Keratinocyte (primary cell): ENCODE measurements around the gene MIER2. TPM values are rescaled to one million over a fixed set of nuclear protein-coding genes. Genes with fewer than 3 reads are reported as not detected.
"Not testable (repeated sequence)": the region's sequence is repeated elsewhere in the genome, so short reads cannot be mapped to it uniquely, and the experiment has no call there.

Experiments used
- DNase-seq: peaks from one replicate; pipeline ENCODE4 v3.0.0-alpha.2; 2011; ENCODE audit warnings: low read depth, missing footprints, low spot score
- FAIRE-seq: peaks from 2 replicates; lab custom pipeline; 2011; peaks lifted over from hg19 to GRCh38; lab: Jason Lieb, UNC
- H2AFZ ChIP-seq: 2 replicates; pipeline ENCODE4 v1.6.0; 2012; ENCODE audit warnings: low read length, control low read depth, inconsistent platforms; ENCODE audit not compliant: control insufficient read depth
- H3K27ac ChIP-seq: 2 replicates; pipeline ENCODE4 v1.5.1; 2011; ENCODE audit warnings: low read length; ENCODE audit not compliant: control insufficient read depth, insufficient read depth
- H3K27me3 ChIP-seq: 3 replicates; pipeline ENCODE4 v1.6.0; 2011; ENCODE audit warnings: low read length; ENCODE audit not compliant: control insufficient read depth, insufficient read depth; ENCODE audit errors: extremely low read depth
- H3K36me3 ChIP-seq, 2 experiments: 2 replicates in 1 of 2; 3 replicates in 1 of 2; pipeline ENCODE4 v1.5.1; 2011; ENCODE audit warnings: low read length in 2 of 2, mild to moderate bottlenecking in 1 of 2; ENCODE audit not compliant: control insufficient read depth in 2 of 2, insufficient read depth in 2 of 2; ENCODE audit errors: extremely low read depth in 1 of 2
- H3K4me1 ChIP-seq: 3 replicates; pipeline ENCODE4 v1.5.1; 2011; ENCODE audit warnings: low read length; ENCODE audit not compliant: control insufficient read depth, insufficient read depth; ENCODE audit errors: extremely low read depth
- H3K4me2 ChIP-seq: 3 replicates; pipeline ENCODE4 v1.6.0; 2011; ENCODE audit warnings: low read depth, low read length; ENCODE audit not compliant: control insufficient read depth, insufficient read depth; ENCODE audit errors: extremely low read depth
- H3K4me3 ChIP-seq, 3 experiments: fragments of 200-600 bp in 1 of 3; sonication (generic) in 1 of 3; 2 replicates in 2 of 3; 3 replicates in 1 of 3; pipeline ENCODE4 v1.5.1; 2011 to 2016; ENCODE audit warnings: low read length in 3 of 3, mild to moderate bottlenecking in 3 of 3, control low read depth in 2 of 3, inconsistent platforms in 1 of 3, low read depth in 1 of 3, mixed read lengths in 1 of 3, mixed run types in 1 of 3, moderate library complexity in 1 of 3; ENCODE audit not compliant: control insufficient read depth in 2 of 3, insufficient read depth in 2 of 3; ENCODE audit errors: extremely low read depth in 1 of 3
- H3K79me2 ChIP-seq: 2 replicates; pipeline ENCODE4 v1.6.0; 2012; ENCODE audit warnings: low read length; ENCODE audit not compliant: control insufficient read depth, insufficient read depth
- H3K9ac ChIP-seq: 3 replicates; pipeline ENCODE4 v1.6.0; 2011; ENCODE audit warnings: low read length; ENCODE audit not compliant: control insufficient read depth, insufficient read depth; ENCODE audit errors: extremely low read depth
- H3K9me1 ChIP-seq: 3 replicates; pipeline ENCODE4 v1.6.0; 2011; ENCODE audit warnings: low read length; ENCODE audit not compliant: control insufficient read depth, insufficient read depth; ENCODE audit errors: extremely low read depth
- H3K9me3 ChIP-seq: 2 replicates; pipeline ENCODE4 v1.5.1; 2012; ENCODE audit warnings: low read depth, low read length; ENCODE audit not compliant: control insufficient read depth
- H4K20me1 ChIP-seq: 3 replicates; pipeline ENCODE4 v1.6.0; 2011; ENCODE audit warnings: low read length; ENCODE audit not compliant: control insufficient read depth, insufficient read depth; ENCODE audit errors: extremely low read depth
- EZH2 ChIP-seq: IDR thresholded peaks from one replicate; pipeline ENCODE4 v1.6.1; 2012; ENCODE audit warnings: inconsistent platforms, mild to moderate bottlenecking, low read length, moderate library complexity
- dilution Hi-C: fragments of 300-500 bp; cut with MboI; formaldehyde crosslinking; loops from one replicate; pipeline ENCODE4 v1.7.0; 2020; ENCODE audit warnings: low sequenced_read_pairs; ENCODE audit not compliant: extremely low pct_ligation_motif_present
- polyA plus RNA-seq, 5 experiments: library from polyadenylated mRNA; depleted of rRNA in 3 of 5; stranded (reverse) in 3 of 5; stranded (forward) in 1 of 5; unstranded in 1 of 5; fragments of >200 nt; gene quantifications; 1 replicate in 1 of 5; 2 replicates in 3 of 5; 3 replicates in 1 of 5; pipeline versions ENCODE4 v1.2.1 to v1.2.3, GENCODE V29; 2011 to 2012; ENCODE audit warnings: missing spikeins in 2 of 5, low read depth in 1 of 5, low replicate concordance in 1 of 5
- TF ChIP-seq, protein P1 (sequence below), 3 experiments: IDR thresholded peaks in 1 of 3; conservative IDR thresholded peaks in 1 of 3; optimal IDR thresholded peaks in 1 of 3; 2 replicates in 2 of 3; 3 replicates in 1 of 3; pipeline versions ENCODE3 to v1.5.1; 2011; ENCODE audit warnings: low read length in 3 of 3, mild to moderate bottlenecking in 3 of 3, moderate library complexity in 2 of 3, control low read depth in 1 of 3, inconsistent platforms in 1 of 3; ENCODE audit not compliant: insufficient read depth in 2 of 3; ENCODE audit errors: extremely low read depth in 1 of 3

Gene MIER2
- polyA plus RNA-seq, 1 donor (not counting 4 experiments of a cell fraction or from before 2014, with no cell fraction given), result 16.3 TPM

DNA sequence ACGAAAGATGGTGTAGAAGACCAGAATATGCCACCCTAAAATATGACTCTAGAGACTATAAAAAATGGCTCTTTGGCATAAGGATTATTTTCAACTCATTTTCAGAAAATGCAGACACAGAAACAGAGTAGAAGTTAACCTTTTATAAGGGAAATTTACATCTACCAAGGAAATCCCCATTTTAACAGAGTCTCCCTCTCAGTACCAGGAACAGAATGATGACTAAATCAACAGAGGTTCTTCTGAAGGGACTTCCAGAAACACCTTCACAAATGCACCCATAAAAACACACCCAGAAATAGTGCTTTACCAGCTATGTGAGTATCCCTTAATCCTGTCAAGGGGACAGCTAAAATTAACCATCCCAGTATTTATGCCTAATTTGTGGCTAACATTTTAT, 82.5 kb downstream of the MIER2 start:
- dilution Hi-C loops, result no loop called here
- TF ChIP-seq EZH2, result no peak
- TF ChIP-seq, protein P1, sequence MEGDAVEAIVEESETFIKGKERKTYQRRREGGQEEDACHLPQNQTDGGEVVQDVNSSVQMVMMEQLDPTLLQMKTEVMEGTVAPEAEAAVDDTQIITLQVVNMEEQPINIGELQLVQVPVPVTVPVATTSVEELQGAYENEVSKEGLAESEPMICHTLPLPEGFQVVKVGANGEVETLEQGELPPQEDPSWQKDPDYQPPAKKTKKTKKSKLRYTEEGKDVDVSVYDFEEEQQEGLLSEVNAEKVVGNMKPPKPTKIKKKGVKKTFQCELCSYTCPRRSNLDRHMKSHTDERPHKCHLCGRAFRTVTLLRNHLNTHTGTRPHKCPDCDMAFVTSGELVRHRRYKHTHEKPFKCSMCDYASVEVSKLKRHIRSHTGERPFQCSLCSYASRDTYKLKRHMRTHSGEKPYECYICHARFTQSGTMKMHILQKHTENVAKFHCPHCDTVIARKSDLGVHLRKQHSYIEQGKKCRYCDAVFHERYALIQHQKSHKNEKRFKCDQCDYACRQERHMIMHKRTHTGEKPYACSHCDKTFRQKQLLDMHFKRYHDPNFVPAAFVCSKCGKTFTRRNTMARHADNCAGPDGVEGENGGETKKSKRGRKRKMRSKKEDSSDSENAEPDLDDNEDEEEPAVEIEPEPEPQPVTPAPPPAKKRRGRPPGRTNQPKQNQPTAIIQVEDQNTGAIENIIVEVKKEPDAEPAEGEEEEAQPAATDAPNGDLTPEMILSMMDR (optimal IDR thresholded peaks at IDR 0.05 in 1 of 3, IDR thresholded peaks at IDR 0.05 in 1 of 3, conservative IDR thresholded peaks at IDR 0.05 in 1 of 3; ENCODE audit: extremely low read depth in 1 of 3, insufficient read depth in 2 of 3, low read length in 3 of 3), result no peak

DNA sequence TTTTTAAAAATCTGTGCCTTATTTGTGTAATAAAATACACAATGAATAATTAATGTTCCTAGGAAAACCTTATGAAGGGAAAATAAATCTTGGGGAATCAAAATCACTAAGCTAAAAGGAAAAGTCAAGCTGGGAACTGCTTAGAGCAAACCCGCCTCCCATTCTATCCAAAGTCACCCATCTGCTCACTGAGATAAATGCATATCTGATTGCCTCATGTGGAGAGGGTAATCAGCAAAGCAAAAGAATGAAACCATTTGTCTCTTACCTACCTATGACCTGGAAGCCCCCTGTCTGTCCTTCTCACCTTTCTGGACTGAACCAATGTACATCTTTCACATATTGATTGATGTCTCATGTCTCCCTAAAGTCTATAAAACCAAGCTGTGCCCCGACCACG, 87.8 kb downstream of the MIER2 start:
- H3K4me1 ChIP-seq, H3K27ac ChIP-seq, dilution Hi-C loops, H4K20me1 ChIP-seq, H3K9ac ChIP-seq, H2AFZ ChIP-seq, H3K9me3 ChIP-seq, H3K79me2 ChIP-seq, H3K9me1 ChIP-seq, H3K4me3 ChIP-seq, H3K36me3 ChIP-seq, DNase-seq, H3K4me2 ChIP-seq, H3K27me3 ChIP-seq, FAIRE-seq: not testable (repeated sequence)

More for the DNA sequence above, 82.5 kb downstream of the MIER2 start:
- Histone ChIP-seq H3K4me2 (no peak overlapping the region), H3K4me1 (no peaks in the 10 kb centered on the region), H3K27ac (no peak overlapping the region), H3K27me3 (peaks cover 6% of the 10 kb centered on the region), H2AFZ (no peak overlapping the region), H3K9ac (no peak overlapping the region), H3K9me1 (no peaks in the 10 kb centered on the region), H3K4me3 (no peak overlapping the region), H3K9me3 (no peaks in the 10 kb centered on the region), H4K20me1 (no peaks in the 10 kb centered on the region), H3K79me2 (no peaks in the 10 kb centered on the region), H3K36me3 (no peaks in the 10 kb centered on the region)
- no peak for FAIRE-seq
- DNase-seq, result no peak

Other genes with a start within 250 kb of the MIER2 start
- gene OR4F17, start 237.7 kb downstream of the MIER2 start, polyA plus RNA-seq, result not detected in 3 replicates
- gene PLPP2, start 53.4 kb downstream of the MIER2 start, polyA plus RNA-seq, result 13.4 to 45.9 TPM (median 13.6 TPM) in 3 replicates
- gene C2CD4C, start 64.4 kb upstream of the MIER2 start, polyA plus RNA-seq, result 1.6 to 4.1 TPM (median 2.6 TPM) in 3 replicates
- 2.2 to 9.9 TPM (median 2.5 TPM) in 3 replicates for gene SHC2, start 116.2 kb upstream of the MIER2 start, polyA plus RNA-seq
- gene MADCAM1, start 151.7 kb upstream of the MIER2 start, polyA plus RNA-seq, result 0.05 to 0.12 TPM (median 0.07 TPM) in 3 replicates
- 1.4 to 3.3 TPM (median 1.9 TPM) in 3 replicates for gene TPGS1, start 162.7 kb upstream of the MIER2 start, polyA plus RNA-seq
- gene CDC34, start 187.0 kb upstream of the MIER2 start, polyA plus RNA-seq, result 47.5 to 72.0 TPM (median 48.6 TPM) in 3 replicates
- not detected in 3 replicates for gene GZMM, start 199.3 kb upstream of the MIER2 start, polyA plus RNA-seq
- 388 to 552 TPM (median 537 TPM) in 3 replicates for gene BSG, start 227.8 kb upstream of the MIER2 start, polyA plus RNA-seq
- 0.13 to 0.56 TPM (median 0.26 TPM) in 3 replicates for gene HCN2, start 245.1 kb upstream of the MIER2 start, polyA plus RNA-seq